Measurements from ENCODE around the gene GALNT14.

The GALNT14 gene

GRCh38 chr2:30981510-30981909, 156.7 kb downstream of the GALNT14 start (continued):
- no peak for TF ChIP-seq ZFP41 (tag by site-specific recombination; IDR thresholded peaks at IDR 0.05; ENCODE audit: borderline replicate concordance)
- no peak for TF ChIP-seq ZNF580 (tag by site-specific recombination; IDR thresholded peaks at IDR 0.05)

GRCh38 chr2:30981096-30981495, 157.1 kb downstream of the GALNT14 start:
- no peak overlapping the region for H3K4me3 ChIP-seq (ENCODE audit: low read depth, low read length)
- no peaks in the 10 kb centered on the region for H3K36me3 ChIP-seq (ENCODE audit: control insufficient read depth in 2 of 2, insufficient read depth in 1 of 2, low read length in 2 of 2)
- H3K4me1 ChIP-seq (ENCODE audit: control insufficient read depth, insufficient read depth, low read length): no peaks in the 10 kb centered on the region
- CTCF ChIA-PET: interaction anchor here (1.3 kb wide), 1 partner anchor 270 kb away, joined by 4 read pairs; no protein-coding TSS in a partner anchor
- POLR2A ChIA-PET: no interaction called here
- no peak for TF ChIP-seq ZNF324 (tag by site-specific recombination; IDR thresholded peaks at IDR 0.05)
- no peak for TF ChIP-seq ZNF335 (tag by site-specific recombination; conservative IDR thresholded peaks at IDR 0.05)
- TF ChIP-seq ZNF645 (tag by site-specific recombination; IDR thresholded peaks at IDR 0.05): no peak
- no peak for TF ChIP-seq ZNF433 (tag by site-specific recombination; IDR thresholded peaks at IDR 0.05; ENCODE audit: low read depth)
- no peak for TF ChIP-seq ZNF280D (tag by site-specific recombination; IDR thresholded peaks at IDR 0.05)
- TF ChIP-seq ZBTB26 (tag by site-specific recombination; optimal IDR thresholded peaks at IDR 0.05): no peak
- no peak for TF ChIP-seq ZNF670 (tag by site-specific recombination; IDR thresholded peaks at IDR 0.05; ENCODE audit: low read depth)
- no peak for TF ChIP-seq TRIM28 (IDR thresholded peaks at IDR 0.05; ENCODE audit: borderline replicate concordance, low read length)
- no peak for TF ChIP-seq BCL11A (tag by site-specific recombination; IDR thresholded peaks at IDR 0.05; ENCODE audit: low read depth)
- TF ChIP-seq ZNF18 (tag by site-specific recombination; IDR thresholded peaks at IDR 0.05): no peak
- no peak for TF ChIP-seq GLI2 (tag by site-specific recombination; IDR thresholded peaks at IDR 0.05; ENCODE audit: borderline replicate concordance, low read depth)
- no peak overlapping the region for H3K27ac ChIP-seq (ENCODE audit: extremely low read depth, low read depth, low read length)
- no peaks in the 10 kb centered on the region for H3K9me3 ChIP-seq (ENCODE audit: control insufficient read depth, insufficient read depth, low read depth, low read length)

- POLR2A ChIA-PET: no interaction called here
- Histone ChIP-seq H3K4me3 (ENCODE audit: low read depth, low read length) (no peak overlapping the region), H3K4me1 (ENCODE audit: control insufficient read depth, insufficient read depth, low read length) (no peaks in the 10 kb centered on the region), H3K27ac (ENCODE audit: extremely low read depth, low read depth, low read length) (no peak overlapping the region), H3K36me3 (ENCODE audit: control insufficient read depth in 2 of 2, insufficient read depth in 1 of 2, low read length in 2 of 2) (no peaks in the 10 kb centered on the region), H3K9me3 (ENCODE audit: control insufficient read depth, insufficient read depth, low read depth, low read length) (no peaks in the 10 kb centered on the region)
- CTCF ChIA-PET: interaction anchor here (1.3 kb wide), 1 partner anchor 268 kb away, joined by 4 read pairs; no protein-coding TSS in a partner anchor
- TF ChIP-seq KLF8 (tag by site-specific recombination; IDR thresholded peaks at IDR 0.05) (no peak), CTCF (tag by site-specific recombination; IDR thresholded peaks at IDR 0.05) (peak; percentile 71), ZNF645 (tag by site-specific recombination; IDR thresholded peaks at IDR 0.05) (no peak)
Observed at GRCh38 chr2:30979822-30980245, 158.4 kb downstream of the GALNT14 start.
